HEK293T (cell line): ENCODE measurements around the gene COX6B2.

ENCODE experiments used
- CTCF ChIA-PET: fragments of 350-600 bp; formaldehyde crosslinking; extraction: SDS; loops from one replicate; lab custom pipeline; 2021; ENCODE audit warnings: antibody characterized with exemption, inconsistent platforms; lab: Yijun Ruan, JAX
- POLR2A ChIA-PET: fragments of 350-600 bp; formaldehyde crosslinking; extraction: SDS; loops from one replicate; lab custom pipeline; 2020; ENCODE audit warnings: antibody characterized with exemption, inconsistent platforms; lab: Yijun Ruan, JAX
- DNase-seq: peaks from one replicate; pipeline ENCODE4 v3.0.0; 2012; ENCODE audit warnings: mixed read lengths; ENCODE audit errors: extremely low spot score
- ARNT ChIP-seq: fragments of 450-650 bp; IDR thresholded peaks from 2 replicates; pipeline ENCODE4 v1.6.1; 2017; ENCODE audit warnings: mild to moderate bottlenecking
- BHLHE40 ChIP-seq: fragments of 450-650 bp; IDR thresholded peaks from 2 replicates; pipeline ENCODE4 v1.6.1; 2016; ENCODE audit warnings: mild to moderate bottlenecking, moderate library complexity, borderline replicate concordance
- CTBP1 ChIP-seq: fragments of 450-650 bp; IDR thresholded peaks from 2 replicates; pipeline ENCODE4 v1.6.1; 2016; ENCODE audit warnings: borderline replicate concordance
- ELF4 ChIP-seq: fragments of 450-650 bp; IDR thresholded peaks from 2 replicates; pipeline ENCODE4 v1.6.1; 2017; ENCODE audit warnings: antibody characterized with exemption
- FOXA1 ChIP-seq: fragments of 450-650 bp; IDR thresholded peaks from 2 replicates; pipeline ENCODE4 v1.6.1; 2016; ENCODE audit warnings: mild to moderate bottlenecking
- FOXK2 ChIP-seq: fragments of 450-650 bp; IDR thresholded peaks from 2 replicates; pipeline ENCODE4 v1.6.1; 2016; ENCODE audit warnings: mild to moderate bottlenecking
- FOXM1 ChIP-seq: fragments of 450-650 bp; IDR thresholded peaks from 2 replicates; pipeline ENCODE4 v1.6.1; 2017; ENCODE audit warnings: mild to moderate bottlenecking, borderline replicate concordance
- HDGF ChIP-seq: fragments of 450-650 bp; IDR thresholded peaks from 2 replicates; pipeline ENCODE4 v1.6.1; 2017; ENCODE audit warnings: antibody characterized with exemption, borderline replicate concordance
- L3MBTL2 ChIP-seq: fragments of 450-650 bp; conservative IDR thresholded peaks from 2 replicates; pipeline ENCODE4 v1.6.1; 2016; ENCODE audit warnings: mild to moderate bottlenecking
- LEF1 ChIP-seq: fragments of 450-650 bp; IDR thresholded peaks from 2 replicates; pipeline ENCODE4 v1.6.1; 2017; ENCODE audit warnings: mild to moderate bottlenecking, borderline replicate concordance
- NFRKB ChIP-seq: fragments of 450-650 bp; IDR thresholded peaks from 2 replicates; pipeline ENCODE4 v1.6.1; 2016; ENCODE audit warnings: mild to moderate bottlenecking, moderate library complexity
- SP1 ChIP-seq: fragments of 450-650 bp; IDR thresholded peaks from 2 replicates; pipeline ENCODE4 v1.6.1; 2017
- SUZ12 ChIP-seq: fragments of 450-650 bp; IDR thresholded peaks from 2 replicates; pipeline ENCODE4 v1.6.1; 2016; ENCODE audit warnings: mild to moderate bottlenecking
- TARDBP ChIP-seq: fragments of 450-650 bp; IDR thresholded peaks from 2 replicates; pipeline ENCODE4 v1.6.1; 2016
- ZNF384 ChIP-seq: fragments of 450-650 bp; IDR thresholded peaks from 2 replicates; pipeline ENCODE4 v1.6.1; 2016
- TF ChIP-seq, protein P1 (sequence below): fragments of 450-650 bp; IDR thresholded peaks from 2 replicates; pipeline ENCODE4 v1.6.1; 2016

COX6B2 gene

GRCh38 chr19:55365964-55366363 lies 11.4 kb upstream of the COX6B2 start:
- TF ChIP-seq FOXA1 (no peak), BHLHE40 (no peak), ZNF384 (no peak), NFRKB (no peak), HDGF (no peak), FOXK2 (no peak), SUZ12 (no peak), FOXM1 (no peak), L3MBTL2 (no peak), ELF4 (no peak), TARDBP (no peak), LEF1 (no peak), SP1 (no peak)
- TF ChIP-seq, protein P1, sequence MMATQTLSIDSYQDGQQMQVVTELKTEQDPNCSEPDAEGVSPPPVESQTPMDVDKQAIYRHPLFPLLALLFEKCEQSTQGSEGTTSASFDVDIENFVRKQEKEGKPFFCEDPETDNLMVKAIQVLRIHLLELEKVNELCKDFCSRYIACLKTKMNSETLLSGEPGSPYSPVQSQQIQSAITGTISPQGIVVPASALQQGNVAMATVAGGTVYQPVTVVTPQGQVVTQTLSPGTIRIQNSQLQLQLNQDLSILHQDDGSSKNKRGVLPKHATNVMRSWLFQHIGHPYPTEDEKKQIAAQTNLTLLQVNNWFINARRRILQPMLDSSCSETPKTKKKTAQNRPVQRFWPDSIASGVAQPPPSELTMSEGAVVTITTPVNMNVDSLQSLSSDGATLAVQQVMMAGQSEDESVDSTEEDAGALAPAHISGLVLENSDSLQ: no peak
- DNase-seq: no peak
- POLR2A ChIA-PET: interaction anchor here (0.9 kb wide), 1 partner anchor 26 kb away, joined by 3 read pairs; the partner anchor contains the start of gene KMT5C
- CTCF ChIA-PET: no interaction called here

DNA sequence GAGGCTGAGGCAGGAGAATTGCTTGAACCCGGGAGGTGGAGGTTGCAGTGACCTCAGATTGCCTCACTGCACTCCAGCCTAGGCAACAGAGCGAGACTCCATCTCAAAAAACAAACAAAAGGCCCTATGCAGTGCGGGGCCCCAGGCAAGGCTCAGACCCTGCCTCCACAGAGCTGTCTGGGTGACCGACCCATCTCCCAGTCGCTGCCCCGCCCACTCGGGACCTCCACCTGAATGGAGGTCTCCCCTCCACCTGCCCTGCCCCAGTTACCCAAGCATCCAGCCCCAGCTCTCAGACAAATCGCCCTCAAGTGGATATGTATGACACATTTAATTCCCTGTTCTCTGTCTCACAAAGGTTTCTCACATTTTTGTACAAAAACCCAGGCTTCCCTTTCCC lies 10.7 kb upstream of the COX6B2 start:
- TF ChIP-seq ZNF384: no peak
- ChIA-PET POLR2A (no interaction called here), CTCF (no interaction called here)
- DNase-seq: no peak

DNA sequence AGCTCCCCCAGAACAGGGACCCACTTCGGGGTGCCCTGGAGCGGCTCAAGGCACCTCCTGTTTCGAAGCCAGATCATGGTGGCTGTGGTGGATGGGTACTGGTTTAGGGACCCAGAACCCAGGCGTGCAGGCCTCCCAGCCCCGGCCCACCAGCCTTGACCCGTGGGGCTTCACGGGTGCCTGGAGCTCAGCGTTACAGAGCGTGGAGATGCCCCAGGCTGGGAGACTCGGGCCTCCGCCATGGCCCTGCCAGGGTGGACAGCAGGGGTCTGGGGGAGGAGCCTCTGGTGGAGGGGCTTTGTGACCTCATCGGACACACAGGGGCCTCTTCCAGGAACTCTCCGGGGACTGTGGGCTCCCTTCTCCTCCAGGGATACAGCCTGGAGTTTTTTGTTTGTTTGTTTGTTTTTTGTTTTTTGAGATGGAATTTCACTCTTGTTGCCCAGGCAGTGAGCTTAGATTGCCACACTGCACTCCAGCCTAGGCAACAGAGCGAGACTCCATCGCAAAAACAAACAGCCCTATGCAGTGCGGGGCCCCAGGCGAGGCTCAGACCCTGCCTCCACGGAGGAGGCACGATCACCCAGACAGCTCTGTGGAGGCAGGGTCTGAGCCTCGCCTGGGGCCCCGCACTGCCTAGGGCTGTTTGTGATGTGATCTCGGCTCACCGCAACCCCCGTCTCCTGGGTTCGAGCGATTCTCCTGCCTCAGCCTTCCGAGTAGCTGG lies 8.6 kb upstream of the COX6B2 start, which contains the start of gene GARIN5B:
TSS of gene GARIN5B (minus strand) at position 271 of the 727 bp plus-strand sequence. CDS start at position 77, 194 bp downstream.
- ChIA-PET CTCF (no interaction called here), POLR2A (interaction anchor here (1.0 to 1.1 kb wide), 2 partner anchors 13 to 40 kb away, joined by 3 read pairs; no protein-coding TSS in a partner anchor)
- no peak for DNase-seq
- TF ChIP-seq, protein P1: no peak
- TF ChIP-seq LEF1 (no peak), ARNT (no peak), CTBP1 (no peak), FOXA1 (no peak), FOXM1 (no peak)

DNA sequence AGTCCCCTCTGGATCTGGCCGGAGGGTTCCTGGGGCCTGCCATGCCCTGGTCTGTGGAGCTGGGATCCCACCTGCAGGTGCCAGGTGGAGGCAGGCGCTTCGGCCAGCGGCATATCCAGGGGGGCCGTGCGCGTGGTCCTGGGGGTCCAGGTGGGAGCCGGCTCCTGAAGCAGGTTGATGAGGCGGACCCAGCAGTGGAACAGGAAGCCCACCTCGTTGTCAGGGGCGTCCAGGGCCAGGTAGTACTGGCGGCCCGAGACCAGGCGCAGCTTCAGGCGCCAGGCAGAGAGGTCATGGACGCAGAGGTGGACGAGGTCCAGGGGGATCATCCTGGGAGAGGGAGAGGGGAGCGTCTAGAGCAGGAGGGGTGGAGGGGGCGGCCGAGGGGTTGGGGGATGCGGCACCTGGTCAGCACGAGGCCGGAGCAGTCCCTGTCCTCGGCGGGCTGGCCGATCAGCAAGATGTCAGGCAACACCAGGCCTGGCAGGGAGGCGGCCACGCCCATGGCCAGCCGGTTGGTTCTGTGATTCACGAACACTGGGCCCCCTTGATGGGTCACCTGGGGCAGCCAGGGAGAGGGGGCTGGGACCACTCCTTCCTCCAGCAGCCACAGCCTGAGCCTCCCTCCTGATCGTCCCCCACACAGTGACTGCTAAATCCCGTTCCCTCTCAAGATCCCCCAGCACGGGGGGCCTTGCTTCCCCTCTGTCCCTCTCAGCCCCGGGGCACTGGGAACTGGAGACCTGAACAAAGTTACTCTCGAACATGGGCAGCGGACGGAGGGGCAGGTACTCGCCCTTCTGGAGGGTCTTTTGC lies 7.9 kb upstream of the COX6B2 start:
- POLR2A ChIA-PET: interaction anchor here (1.0 to 1.3 kb wide), 2 partner anchors 12 to 45 kb away, joined by 3 read pairs; partner anchors contain the start of gene UBE2S
- no peak for DNase-seq
- TF ChIP-seq ARNT: no peak
- TF ChIP-seq ELF4: no peak
- no peak for TF ChIP-seq SP1
- TF ChIP-seq L3MBTL2: no peak
- no peak for TF ChIP-seq HDGF
- TF ChIP-seq SUZ12: no peak
- TF ChIP-seq BHLHE40: no peak
- CTCF ChIA-PET: no interaction called here

DNA sequence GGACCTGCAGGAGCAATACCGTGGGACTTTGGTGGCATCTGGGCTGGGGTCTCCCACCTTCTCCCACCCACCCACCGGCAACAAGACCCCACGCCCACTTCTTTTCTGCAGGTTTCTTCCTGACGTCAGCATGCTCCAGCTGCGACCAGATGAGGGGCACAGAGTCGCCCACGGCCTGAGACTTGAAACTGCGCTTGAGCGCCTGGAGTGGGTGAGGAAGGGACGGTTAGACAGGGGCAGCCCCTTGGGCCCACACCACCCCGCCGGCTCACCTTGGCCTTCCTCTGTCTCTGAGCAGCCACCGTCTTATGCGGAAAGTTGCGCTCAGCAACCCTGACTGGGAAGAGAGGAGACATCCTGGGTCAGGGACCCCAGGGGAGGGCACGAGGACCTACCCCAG lies 6.4 kb upstream of the COX6B2 start:
- CTCF ChIA-PET: no interaction called here
- no peak for DNase-seq
- POLR2A ChIA-PET: interaction anchor here (1.2 kb wide), 1 partner anchor 22 kb away, joined by 4 read pairs; no protein-coding TSS in a partner anchor
- TF ChIP-seq BHLHE40: no peak

DNA sequence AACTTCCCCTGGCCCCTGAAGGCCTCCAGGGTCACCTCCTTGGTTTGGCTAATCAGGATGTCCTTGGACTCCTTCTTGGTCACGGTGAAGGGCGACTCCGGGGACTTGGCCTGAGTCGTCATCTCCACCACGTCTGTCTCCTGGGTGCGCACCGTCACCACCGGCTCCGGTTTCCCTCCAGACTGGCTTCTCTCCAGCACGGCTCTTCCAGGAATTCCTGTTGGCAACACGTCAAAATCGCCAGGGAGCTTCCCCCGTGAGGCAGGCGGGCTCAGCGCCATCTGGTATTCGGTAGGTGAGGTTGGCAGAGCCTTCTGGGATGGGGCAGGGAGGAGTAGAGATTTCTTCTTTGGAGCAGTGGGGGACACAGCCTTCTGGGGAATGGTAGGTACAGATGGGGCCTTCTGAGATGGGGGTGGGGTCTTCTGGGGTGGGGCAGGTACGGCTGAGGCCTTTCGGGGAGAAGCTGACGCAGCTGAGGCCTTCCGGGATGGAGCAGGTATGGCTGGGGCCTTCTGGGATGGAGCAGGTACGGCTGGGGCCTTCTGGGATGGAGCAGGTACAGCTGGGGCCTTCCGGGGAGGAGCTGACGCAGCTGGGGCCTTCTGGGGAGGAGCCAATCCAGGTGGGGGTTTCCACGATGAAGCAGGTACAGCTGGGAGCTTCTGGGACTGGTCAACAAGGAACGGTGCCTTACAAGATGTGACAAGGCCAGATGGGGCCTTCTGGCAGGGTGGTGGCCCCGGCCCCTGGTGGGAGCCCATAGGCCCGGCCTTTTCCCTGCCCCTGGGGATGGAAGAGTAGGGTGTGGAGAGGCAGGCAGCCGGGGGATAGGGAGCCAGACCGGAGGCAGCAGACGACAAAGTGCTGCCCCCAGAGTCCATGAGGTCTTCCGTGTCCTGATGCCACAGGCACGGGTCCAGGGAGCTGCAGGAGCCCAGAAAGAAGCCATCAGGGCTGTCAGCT lies 4.7 kb upstream of the COX6B2 start:
- DNase-seq: no peak
- ChIA-PET POLR2A (no interaction called here), CTCF (interaction anchor here (0.7 kb wide), 1 partner anchor 20 kb away, joined by 3 read pairs; the partner anchor contains the start of gene KMT5C)
- no peak for TF ChIP-seq CTBP1
- TF ChIP-seq ARNT: no peak
- TF ChIP-seq FOXK2: no peak
- TF ChIP-seq ELF4: no peak
- TF ChIP-seq NFRKB: no peak
- no peak for TF ChIP-seq SP1
- no peak for TF ChIP-seq ZNF384
